Measurements from ENCODE around the gene PTPRN2. TPM values are rescaled to one million over a fixed set of nuclear protein-coding genes. Genes with fewer than 3 reads are reported as not detected.

The PTPRN2 gene
- polyA plus RNA-seq, 1 of the 3 experiments (the other 2 are of a cell fraction), result 4.0 TPM

GRCh38 chr7:157938211-157938610 lies 649.4 kb downstream of the PTPRN2 start:
- no peak overlapping the region for H3K9ac ChIP-seq
- H3K9me2 ChIP-seq, result no peaks in the 10 kb centered on the region
- CTCF ChIA-PET, result interaction anchor here (1.7 kb wide), 1 partner anchor 8 kb away, joined by 5 read pairs; no protein-coding TSS in a partner anchor
- TF ChIP-seq RXRA (IDR thresholded peaks at IDR 0.05; ENCODE audit: borderline replicate concordance, low read depth) (no peak), FOXJ3 (CRISPR knock-in tag; IDR thresholded peaks at IDR 0.05) (no peak), FOXM1 (IDR thresholded peaks at IDR 0.05; ENCODE audit: low read depth) (no peak), MEF2A (IDR thresholded peaks at IDR 0.05; ENCODE audit: borderline replicate concordance, low read depth) (no peak), PBX3 (IDR thresholded peaks at IDR 0.05) (no peak), NRF1 (IDR thresholded peaks at IDR 0.05; ENCODE audit: low read depth, low read length) (no peak), EP300 (IDR thresholded peaks at IDR 0.05; ENCODE audit: borderline replicate concordance in 1 of 2, low read depth in 1 of 2, low read length in 1 of 2) (no peak), REST (IDR thresholded peaks at IDR 0.05; ENCODE audit: low read depth, low read length) (no peak), POLR2AphosphoS5 (IDR thresholded peaks at IDR 0.05; ENCODE audit: low read depth, low read length) (no peak), USF1 (IDR thresholded peaks at IDR 0.05; ENCODE audit: borderline replicate concordance, low read depth) (no peak), JUND (IDR thresholded peaks at IDR 0.05) (no peak), SMC3 (IDR thresholded peaks at IDR 0.05; ENCODE audit: low read depth, low read length) (no peak), RFX5 (IDR thresholded peaks at IDR 0.05; ENCODE audit: low read length) (no peak), TCF12 (IDR thresholded peaks at IDR 0.05) (no peak), ELF1 (IDR thresholded peaks at IDR 0.05) (no peak), MAX (IDR thresholded peaks at IDR 0.05; ENCODE audit: low read depth) (no peak), NFIC (IDR thresholded peaks at IDR 0.05; ENCODE audit: borderline replicate concordance) (no peak), GABPA (IDR thresholded peaks at IDR 0.05; ENCODE audit: low read depth) (no peak), CHD2 (IDR thresholded peaks at IDR 0.05; ENCODE audit: low read length, partially characterized antibody) (no peak)
- no peak overlapping the region for H3K4me2 ChIP-seq
- no peaks in the 10 kb centered on the region for H3K27me3 ChIP-seq (ENCODE audit: insufficient read depth)
- peaks cover 0 to 15% of the 10 kb centered on the region in 2 experiments; a peak in 1 of 4 replicates for H3K4me1 ChIP-seq (ENCODE audit: control insufficient read depth in 1 of 2, insufficient read depth in 2 of 2, low read depth in 1 of 2, low read length in 1 of 2)
- POLR2A ChIA-PET, result no interaction called here
- peaks cover 14% of the 10 kb centered on the region; the same call in 1 of the 2 replicates for H3K9me3 ChIP-seq
- DNase-seq, result no peak
- no peak overlapping the region for H3K27ac ChIP-seq (ENCODE audit: low read depth in 2 of 2, low read length in 1 of 2)
- H3K4me3 ChIP-seq (ENCODE audit: low read depth in 2 of 2, low read length in 1 of 2), result no peak overlapping the region
- no peaks in the 10 kb centered on the region for H3K79me2 ChIP-seq (ENCODE audit: insufficient read depth)
- no peaks in the 10 kb centered on the region for H3K36me3 ChIP-seq (replicated peaks in 1 of 2; ENCODE audit: control insufficient read depth in 1 of 2, insufficient read depth in 2 of 2, low read length in 1 of 2)
- peaks cover 9% of the 10 kb centered on the region for H3F3A ChIP-seq (replicated peaks; ENCODE audit: insufficient read depth)
- 38% methylated on average over 4 of the region's 4 CpGs for WGBS (ENCODE audit: low lambda C conversion rate)
- H4K20me1 ChIP-seq (ENCODE audit: insufficient read depth), result no peaks in the 10 kb centered on the region
- H2AFZ ChIP-seq (ENCODE audit: low read depth), result no peak overlapping the region
